HG03342 (cell line): Measurements from ENCODE around the gene ITPKB.
"Not testable (repeated sequence)": the region's sequence is repeated elsewhere in the genome, so short reads cannot be mapped to it uniquely, and the experiment has no call there.

Source experiments
- ATAC-seq: cut with Tn5 transposase; IDR thresholded peaks from one replicate; pipeline ENCODE4 v1.9.1; 2021; ENCODE audit warnings: mild to moderate bottlenecking, moderate library complexity; ENCODE audit not compliant: unreplicated experiment

The ITPKB gene

GRCh38 chr1:226761322-226761721 lies 22.2 kb upstream of the ITPKB start:
- ATAC-seq, result no peak

GRCh38 chr1:226754793-226755533 lies 15.9 kb upstream of the ITPKB start:
- no peak for ATAC-seq

- no peak for ATAC-seq
Measured at GRCh38 chr1:226754097-226754496, 15.0 kb upstream of the ITPKB start.

- ATAC-seq, result no peak
Measured at GRCh38 chr1:226751703-226752102, 12.6 kb upstream of the ITPKB start.

GRCh38 chr1:226751214-226751613 lies 12.1 kb upstream of the ITPKB start:
- no peak for ATAC-seq

GRCh38 chr1:226749467-226749866 lies 10.4 kb upstream of the ITPKB start:
- no peak for ATAC-seq

GRCh38 chr1:226748306-226748705 lies 9.2 kb upstream of the ITPKB start:
- ATAC-seq, result no peak

- not testable (repeated sequence) for ATAC-seq
Measured at GRCh38 chr1:226747519-226748263, 8.6 kb upstream of the ITPKB start.

GRCh38 chr1:226743259-226743658 lies 4.2 kb upstream of the ITPKB start:
- ATAC-seq, result no peak

- ATAC-seq, result no peak
Measured at GRCh38 chr1:226741009-226741408, 1.9 kb upstream of the ITPKB start.

GRCh38 chr1:226739696-226740065 lies 599 bp upstream of the ITPKB start:
- ATAC-seq, result no peak

- ATAC-seq, result peak; percentile 18
Measured at GRCh38 chr1:226738421-226738994, 574 bp downstream of the ITPKB start.

GRCh38 chr1:226737819-226738420 lies 1.2 kb downstream of the ITPKB start:
- peak; percentile 19 for ATAC-seq

GRCh38 chr1:226736908-226737818 lies 1.9 kb downstream of the ITPKB start:
- peak; percentile 38 for ATAC-seq

GRCh38 chr1:226736001-226736907 lies 2.8 kb downstream of the ITPKB start:
- no peak for ATAC-seq

GRCh38 chr1:226735576-226735975 lies 3.5 kb downstream of the ITPKB start:
- ATAC-seq, result no peak

GRCh38 chr1:226734611-226735153 lies 4.4 kb downstream of the ITPKB start:
- no peak for ATAC-seq

GRCh38 chr1:226733876-226734275 lies 5.2 kb downstream of the ITPKB start:
- ATAC-seq, result no peak

GRCh38 chr1:226733304-226733703 lies 5.8 kb downstream of the ITPKB start:
- no peak for ATAC-seq
